Glomerular endothelial cell (primary cell): ENCODE data around the gene GPATCH4. TPM values are rescaled to one million over a fixed set of nuclear protein-coding genes. Genes with fewer than 3 reads are reported as not detected.
A peak's percentile ranks its signal among the peaks of the same experiment; 100 is the strongest.
"Not testable (repeated sequence)": the region's sequence is repeated elsewhere in the genome, so short reads cannot be mapped to it uniquely, and the experiment has no call there.

Source experiments
- DNase-seq: peaks from one replicate; pipeline ENCODE4 v3.0.0-alpha.2; 2011; ENCODE audit warnings: low read depth, low spot score; ENCODE audit errors: extremely low read depth
- total RNA-seq: library from RNA; depleted of rRNA; stranded (reverse); fragments of >200 nt; gene quantifications from 2 replicates; pipeline ENCODE4 v1.2.3, GENCODE V29; 2015

Gene GPATCH4
- total RNA-seq, 1 donor from 2014 or later, result 36.9 TPM

GRCh38 chr1:156581661-156582387 is 19.5 kb downstream of the GPATCH4 start:
- DNase-seq, result no peak

- no peak for DNase-seq
Observed at GRCh38 chr1:156579472-156579871, 21.8 kb downstream of the GPATCH4 start, which contains the start of gene TTC24. Gene TTC24, plus strand, starts transcription at chr1:156579723. Its CDS starts 1,642 bp downstream, at chr1:156581365.

GRCh38 chr1:156578055-156578454 is 23.2 kb downstream of the GPATCH4 start:
- no peak for DNase-seq

GRCh38 chr1:156577550-156577949 is 23.7 kb downstream of the GPATCH4 start:
- no peak for DNase-seq

- DNase-seq, result no peak
Observed at GRCh38 chr1:156574039-156574633, 27.1 kb downstream of the GPATCH4 start.

- DNase-seq, result no peak
Observed at GRCh38 chr1:156572663-156573018, 28.6 kb downstream of the GPATCH4 start.

- DNase-seq, result no peak
Observed at GRCh38 chr1:156571919-156572662, 29.2 kb downstream of the GPATCH4 start, which contains the start of gene IQGAP3. Gene IQGAP3, minus strand, starts transcription at chr1:156572565. Its CDS starts 36 bp downstream, at chr1:156572529.

GRCh38 chr1:156571261-156571852 is 29.9 kb downstream of the GPATCH4 start:
- DNase-seq, result peak; percentile 48

- no peak for DNase-seq
Observed at GRCh38 chr1:156566436-156566835, 34.8 kb downstream of the GPATCH4 start.

- no peak for DNase-seq
Observed at GRCh38 chr1:156565519-156565918, 35.8 kb downstream of the GPATCH4 start.

- DNase-seq, result no peak
Observed at GRCh38 chr1:156560585-156561163, 40.6 kb downstream of the GPATCH4 start.

GRCh38 chr1:156559797-156560385 is 41.4 kb downstream of the GPATCH4 start:
- DNase-seq, result no peak

GRCh38 chr1:156559086-156559796 is 42.0 kb downstream of the GPATCH4 start:
- no peak for DNase-seq

GRCh38 chr1:156556354-156556753 is 44.9 kb downstream of the GPATCH4 start:
- no peak for DNase-seq

- no peak for DNase-seq
Observed at GRCh38 chr1:156555715-156556114, 45.6 kb downstream of the GPATCH4 start.

GRCh38 chr1:156554971-156555370 is 46.3 kb downstream of the GPATCH4 start:
- no peak for DNase-seq

- DNase-seq, result no peak
Observed at GRCh38 chr1:156553860-156554485, 47.3 kb downstream of the GPATCH4 start.

- not testable (repeated sequence) for DNase-seq
Observed at GRCh38 chr1:156552937-156553336, 48.3 kb downstream of the GPATCH4 start.

GRCh38 chr1:156552518-156552917 is 48.8 kb downstream of the GPATCH4 start:
- no peak for DNase-seq
